ENCODE data around the gene RAD23A. TPM values are rescaled to one million over a fixed set of nuclear protein-coding genes. Genes with fewer than 3 reads are reported as not detected.

RAD23A gene
- total and polyA plus RNA-seq, 9 of the 15 experiments (the other 6 are each of a cell fraction or from before 2014, with no cell fraction given): 9.5 to 181 (median 101) TPM

DNA sequence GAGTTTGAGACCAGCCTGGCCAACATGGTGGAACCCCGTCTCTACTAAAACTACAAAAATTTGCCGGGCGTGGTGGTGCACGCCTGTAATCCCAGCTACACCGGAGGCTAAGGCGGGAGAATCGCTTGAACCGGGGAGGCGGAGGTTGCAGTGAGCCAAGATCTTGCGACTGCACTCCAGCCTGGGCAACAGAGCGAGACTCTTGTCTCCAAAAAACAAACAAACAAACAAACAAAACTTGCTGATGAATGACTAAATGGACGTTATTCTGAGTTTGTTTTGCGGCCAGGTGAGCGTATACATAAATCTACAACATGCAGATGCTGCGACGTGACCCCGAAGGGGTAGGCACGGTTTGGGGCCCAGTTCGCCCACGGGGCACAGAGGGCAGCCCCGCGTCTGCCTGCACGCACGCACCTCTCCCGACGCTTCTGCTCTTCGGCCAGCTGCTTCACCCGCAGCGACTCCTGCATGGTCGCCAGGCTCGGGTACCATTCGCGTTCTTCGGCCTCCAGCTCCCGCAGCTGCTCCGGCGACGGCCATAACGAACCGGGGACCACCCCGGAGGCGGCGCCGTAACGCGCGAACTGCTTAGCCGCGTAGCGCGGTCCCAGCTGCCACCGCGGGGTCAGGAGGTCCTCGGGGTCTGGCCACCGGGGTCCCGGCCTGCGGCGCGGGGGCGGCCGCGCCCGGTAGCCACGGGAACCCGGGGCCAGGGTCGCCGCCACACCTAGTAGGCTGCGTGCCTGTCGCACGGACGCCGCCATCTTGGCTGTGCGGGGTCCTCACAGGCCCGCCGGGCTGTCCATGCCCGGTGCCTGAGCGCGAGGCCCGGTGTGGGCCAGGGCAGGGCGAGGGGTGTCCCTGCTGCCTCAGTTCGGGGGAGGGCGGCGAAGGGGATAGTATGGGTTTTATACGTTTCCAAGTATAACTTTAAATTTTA, 11.1 kb downstream of the RAD23A start, which contains the start of gene GADD45GIP1 (continued):
- TF ChIP-seq LCOR (CRISPR knock-in tag; IDR thresholded peaks at IDR 0.05) (no peak), ZNF586 (CRISPR knock-in tag; conservative IDR thresholded peaks at IDR 0.05) (no peak), MYC (IDR thresholded peaks at IDR 0.05; ENCODE audit: low read depth, low read length) (peak; percentile 75), MYC (CRISPR knock-in tag; IDR thresholded peaks at IDR 0.05; ENCODE audit: borderline replicate concordance, low read depth) (0 out of 2 replicates have a peak, but pooled peaks have one; percentile 50), OTX1 (CRISPR knock-in tag; IDR thresholded peaks at IDR 0.05) (no peak), TCF3 (CRISPR knock-in tag; IDR thresholded peaks at IDR 0.05) (peak; percentile 10; the same call in 1 of the 2 replicates), ZNF77 (CRISPR knock-in tag; IDR thresholded peaks at IDR 0.05) (no peak), DPF2 (IDR thresholded peaks at IDR 0.05) (no peak), CC2D1A (IDR thresholded peaks at IDR 0.05) (no peak), ZC3H11A (IDR thresholded peaks at IDR 0.05; ENCODE audit: low read depth, low read length) (no peak), RNF2 (IDR thresholded peaks at IDR 0.05) (no peak), ATF7 (IDR thresholded peaks at IDR 0.05) (peak; percentile 76), FOXA1 (IDR thresholded peaks at IDR 0.05; ENCODE audit: borderline replicate concordance) (no peak), NFIX (CRISPR knock-in tag; IDR thresholded peaks at IDR 0.05; ENCODE audit: low read depth) (no peak), DIDO1 (tag; IDR thresholded peaks at IDR 0.05; ENCODE audit: low read depth) (0 out of 2 replicates have a peak, but pooled peaks have one; percentile 31)
- TF ChIP-seq, protein P1, sequence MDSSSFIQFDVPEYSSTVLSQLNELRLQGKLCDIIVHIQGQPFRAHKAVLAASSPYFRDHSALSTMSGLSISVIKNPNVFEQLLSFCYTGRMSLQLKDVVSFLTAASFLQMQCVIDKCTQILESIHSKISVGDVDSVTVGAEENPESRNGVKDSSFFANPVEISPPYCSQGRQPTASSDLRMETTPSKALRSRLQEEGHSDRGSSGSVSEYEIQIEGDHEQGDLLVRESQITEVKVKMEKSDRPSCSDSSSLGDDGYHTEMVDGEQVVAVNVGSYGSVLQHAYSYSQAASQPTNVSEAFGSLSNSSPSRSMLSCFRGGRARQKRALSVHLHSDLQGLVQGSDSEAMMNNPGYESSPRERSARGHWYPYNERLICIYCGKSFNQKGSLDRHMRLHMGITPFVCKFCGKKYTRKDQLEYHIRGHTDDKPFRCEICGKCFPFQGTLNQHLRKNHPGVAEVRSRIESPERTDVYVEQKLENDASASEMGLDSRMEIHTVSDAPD (CRISPR knock-in tag; IDR thresholded peaks at IDR 0.05): no peak
- TF ChIP-seq, protein P2, sequence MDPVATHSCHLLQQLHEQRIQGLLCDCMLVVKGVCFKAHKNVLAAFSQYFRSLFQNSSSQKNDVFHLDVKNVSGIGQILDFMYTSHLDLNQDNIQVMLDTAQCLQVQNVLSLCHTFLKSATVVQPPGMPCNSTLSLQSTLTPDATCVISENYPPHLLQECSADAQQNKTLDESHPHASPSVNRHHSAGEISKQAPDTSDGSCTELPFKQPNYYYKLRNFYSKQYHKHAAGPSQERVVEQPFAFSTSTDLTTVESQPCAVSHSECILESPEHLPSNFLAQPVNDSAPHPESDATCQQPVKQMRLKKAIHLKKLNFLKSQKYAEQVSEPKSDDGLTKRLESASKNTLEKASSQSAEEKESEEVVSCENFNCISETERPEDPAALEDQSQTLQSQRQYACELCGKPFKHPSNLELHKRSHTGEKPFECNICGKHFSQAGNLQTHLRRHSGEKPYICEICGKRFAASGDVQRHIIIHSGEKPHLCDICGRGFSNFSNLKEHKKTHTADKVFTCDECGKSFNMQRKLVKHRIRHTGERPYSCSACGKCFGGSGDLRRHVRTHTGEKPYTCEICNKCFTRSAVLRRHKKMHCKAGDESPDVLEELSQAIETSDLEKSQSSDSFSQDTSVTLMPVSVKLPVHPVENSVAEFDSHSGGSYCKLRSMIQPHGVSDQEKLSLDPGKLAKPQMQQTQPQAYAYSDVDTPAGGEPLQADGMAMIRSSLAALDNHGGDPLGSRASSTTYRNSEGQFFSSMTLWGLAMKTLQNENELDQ (CRISPR knock-in tag; IDR thresholded peaks at IDR 0.05; ENCODE audit: borderline replicate concordance): no peak
- TF ChIP-seq, protein P3, sequence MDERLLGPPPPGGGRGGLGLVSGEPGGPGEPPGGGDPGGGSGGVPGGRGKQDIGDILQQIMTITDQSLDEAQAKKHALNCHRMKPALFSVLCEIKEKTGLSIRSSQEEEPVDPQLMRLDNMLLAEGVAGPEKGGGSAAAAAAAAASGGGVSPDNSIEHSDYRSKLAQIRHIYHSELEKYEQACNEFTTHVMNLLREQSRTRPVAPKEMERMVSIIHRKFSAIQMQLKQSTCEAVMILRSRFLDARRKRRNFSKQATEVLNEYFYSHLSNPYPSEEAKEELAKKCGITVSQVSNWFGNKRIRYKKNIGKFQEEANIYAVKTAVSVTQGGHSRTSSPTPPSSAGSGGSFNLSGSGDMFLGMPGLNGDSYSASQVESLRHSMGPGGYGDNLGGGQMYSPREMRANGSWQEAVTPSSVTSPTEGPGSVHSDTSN (CRISPR knock-in tag; IDR thresholded peaks at IDR 0.05; ENCODE audit: low read depth): no peak
- TF ChIP-seq, protein P3 (tag; conservative IDR thresholded peaks at IDR 0.05; ENCODE audit: low read depth): no peak
- TF ChIP-seq, protein P4, sequence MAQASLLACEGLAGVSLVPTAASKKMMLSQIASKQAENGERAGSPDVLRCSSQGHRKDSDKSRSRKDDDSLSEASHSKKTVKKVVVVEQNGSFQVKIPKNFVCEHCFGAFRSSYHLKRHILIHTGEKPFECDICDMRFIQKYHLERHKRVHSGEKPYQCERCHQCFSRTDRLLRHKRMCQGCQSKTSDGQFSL (CRISPR knock-in tag; IDR thresholded peaks at IDR 0.05): no peak
- TF ChIP-seq, protein P4 (tag; IDR thresholded peaks at IDR 0.05): no peak

All from K562 (cell line).